ENCODE data around the gene NDRG3.

Gene NDRG3

GRCh38 chr20:36745927-36746659, at the start of gene NDRG3:
Gene NDRG3, minus strand, starts transcription at chr20:36746090. Its CDS starts 24,355 bp downstream, at chr20:36721735.
- DNase-seq (ENCODE audit: low read depth) = peak; percentile 94
- no peak for TF ChIP-seq CTCF (IDR thresholded peaks at IDR 0.05; ENCODE audit: low read length, missing control alignments)
- H3K4me3 ChIP-seq (replicated peaks; ENCODE audit: low read depth, low read length) = peak within 1 kb of the TSS; percentile 77

- no peak for DNase-seq (ENCODE audit: low read depth)
- no peak for TF ChIP-seq CTCF (IDR thresholded peaks at IDR 0.05; ENCODE audit: low read length, missing control alignments)
Measured at GRCh38 chr20:36794116-36794474, 48.2 kb upstream of the NDRG3 start.

GRCh38 chr20:36793294-36794115, 47.6 kb upstream of the NDRG3 start:
- TF ChIP-seq CTCF (IDR thresholded peaks at IDR 0.05; ENCODE audit: low read length, missing control alignments) = no peak
- no peak for DNase-seq (ENCODE audit: low read depth)

More at GRCh38 chr20:36794116-36794474, 48.2 kb upstream of the NDRG3 start:
- no peak overlapping the region for H3K4me3 ChIP-seq (replicated peaks; ENCODE audit: low read depth, low read length)

GRCh38 chr20:36792422-36792821, 46.5 kb upstream of the NDRG3 start:
- H3K4me3 ChIP-seq (replicated peaks; ENCODE audit: low read depth, low read length) = no peak overlapping the region
- TF ChIP-seq CTCF (IDR thresholded peaks at IDR 0.05; ENCODE audit: low read length, missing control alignments) = peak; percentile 45
- peak; percentile 63 for DNase-seq (ENCODE audit: low read depth)

More at GRCh38 chr20:36793294-36794115, 47.6 kb upstream of the NDRG3 start:
- no peak overlapping the region for H3K4me3 ChIP-seq (replicated peaks; ENCODE audit: low read depth, low read length)

- DNase-seq (ENCODE audit: low read depth) = no peak
- TF ChIP-seq CTCF (IDR thresholded peaks at IDR 0.05; ENCODE audit: low read length, missing control alignments) = no peak
- no peak overlapping the region for H3K4me3 ChIP-seq (replicated peaks; ENCODE audit: low read depth, low read length)
Measured at GRCh38 chr20:36791862-36792261, 46.0 kb upstream of the NDRG3 start.

GRCh38 chr20:36786663-36787062, 40.8 kb upstream of the NDRG3 start:
- DNase-seq (ENCODE audit: low read depth) = no peak
- H3K4me3 ChIP-seq (replicated peaks; ENCODE audit: low read depth, low read length) = no peak overlapping the region
- no peak for TF ChIP-seq CTCF (IDR thresholded peaks at IDR 0.05; ENCODE audit: low read length, missing control alignments)

Measured in fibroblast of pulmonary artery (primary cell).